Activated T-cell treated with anti-CD3 and anti-CD28 coated beads, Interleukin-2, amount 50 U/mL, for 24 hours (primary cell): ENCODE results near the gene FAM240A.

Experiments
- DNase-seq: peaks from one replicate; pipeline ENCODE4 v3.0.0-alpha.2; 2020
- H3K27ac Mint-ChIP-seq: 2 replicates; pipeline ENCODE4 v1.8.0; 2020; ENCODE audit warnings: mild to moderate bottlenecking, mixed read lengths
- H3K27me3 Mint-ChIP-seq: 2 replicates; pipeline ENCODE4 v1.8.0; 2020; ENCODE audit warnings: mixed read lengths
- H3K36me3 Mint-ChIP-seq: 2 replicates; pipeline ENCODE4 v1.8.0; 2020; ENCODE audit warnings: low read depth, mixed read lengths
- H3K4me1 Mint-ChIP-seq: 2 replicates; pipeline ENCODE4 v1.8.0; 2020; ENCODE audit warnings: low read depth, mixed read lengths
- H3K4me3 Mint-ChIP-seq: 2 replicates; pipeline ENCODE4 v1.8.0; 2020; ENCODE audit warnings: mild to moderate bottlenecking, moderate library complexity, mixed read lengths
- H3K9me3 Mint-ChIP-seq: 2 replicates; pipeline ENCODE4 v1.8.0; 2020; ENCODE audit warnings: mixed read lengths

FAM240A gene

DNA sequence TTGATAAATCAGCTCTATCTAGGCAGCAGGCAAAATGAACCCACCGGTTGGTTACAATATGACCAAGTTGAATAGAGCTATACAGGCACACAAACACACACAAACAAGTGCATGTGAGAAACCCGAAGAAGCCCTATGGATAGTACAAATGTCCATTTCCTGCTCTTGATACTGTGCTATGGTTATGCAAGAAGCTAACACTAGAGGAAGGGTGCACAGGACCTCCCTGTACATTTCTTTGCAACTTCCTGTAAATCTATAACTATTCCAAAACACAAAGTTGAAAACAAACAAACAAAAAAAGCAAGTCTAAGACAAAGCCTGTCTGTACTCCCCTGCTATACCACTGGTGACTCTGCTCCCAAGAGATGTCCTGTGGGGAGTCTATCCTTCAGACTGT is 8.2 kb upstream of the FAM240A start:
- no peak for DNase-seq
- Mint-ChIP-seq H3K27me3 (no peaks in the 10 kb centered on the region), H3K4me1 (no peaks in the 10 kb centered on the region), H3K27ac (no peak overlapping the region), H3K9me3 (no peaks in the 10 kb centered on the region), H3K36me3 (no peaks in the 10 kb centered on the region), H3K4me3 (no peak overlapping the region)

DNA sequence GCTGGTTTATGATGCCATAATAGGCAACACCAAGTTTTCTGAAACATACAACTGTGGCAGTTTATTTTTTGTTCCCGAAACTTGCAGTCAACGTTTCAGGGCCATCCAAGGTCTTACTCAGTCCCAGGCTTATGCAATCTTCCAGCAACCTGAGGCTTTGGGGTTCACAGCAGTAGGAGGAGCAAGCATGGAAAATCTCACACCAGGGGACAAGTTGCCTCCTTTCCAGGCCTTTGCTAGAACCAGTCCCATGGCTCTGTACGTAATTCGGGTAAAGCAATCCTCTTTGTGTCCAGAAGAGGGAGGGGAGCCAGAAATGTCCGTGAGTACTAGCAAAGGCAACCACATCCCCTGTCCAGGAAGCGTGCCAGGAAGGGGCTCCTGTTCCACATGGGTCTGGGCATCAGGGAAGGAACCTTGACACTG is 4.7 kb upstream of the FAM240A start:
- Mint-ChIP-seq H3K9me3 (no peaks in the 10 kb centered on the region), H3K4me3 (no peak overlapping the region), H3K27ac (no peak overlapping the region), H3K36me3 (no peaks in the 10 kb centered on the region), H3K4me1 (no peaks in the 10 kb centered on the region), H3K27me3 (peaks cover 6% of the 10 kb centered on the region)
- DNase-seq = no peak

DNA sequence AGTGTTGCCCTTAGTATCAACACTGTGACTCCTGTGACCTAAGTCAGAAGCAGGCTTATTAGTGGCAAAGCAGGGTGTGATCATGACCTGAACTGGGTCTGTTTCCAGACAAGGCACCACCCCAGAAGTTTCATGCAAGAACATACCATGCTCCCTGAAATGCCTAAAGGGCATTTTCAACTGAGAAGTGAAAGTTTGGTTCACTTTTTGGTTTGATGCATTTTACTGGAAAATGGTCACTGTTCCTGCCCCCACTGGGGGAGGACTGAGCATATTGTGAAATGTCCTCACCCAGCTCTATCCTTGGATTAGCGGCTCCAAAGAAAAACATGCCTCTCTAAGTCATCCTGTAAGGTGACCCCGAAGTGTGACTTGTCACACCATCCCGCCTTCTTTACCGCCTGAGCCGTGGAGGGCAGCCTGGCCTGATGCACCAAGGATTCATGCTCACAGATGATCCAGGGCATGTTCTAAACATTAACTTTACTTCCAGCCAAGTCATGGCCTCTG is 3.1 kb upstream of the FAM240A start:
- Mint-ChIP-seq H3K27me3 (peaks cover 8% of the 10 kb centered on the region), H3K9me3 (no peaks in the 10 kb centered on the region), H3K4me1 (no peaks in the 10 kb centered on the region), H3K4me3 (no peak overlapping the region), H3K36me3 (no peaks in the 10 kb centered on the region), H3K27ac (no peak overlapping the region)
- no peak for DNase-seq

DNA sequence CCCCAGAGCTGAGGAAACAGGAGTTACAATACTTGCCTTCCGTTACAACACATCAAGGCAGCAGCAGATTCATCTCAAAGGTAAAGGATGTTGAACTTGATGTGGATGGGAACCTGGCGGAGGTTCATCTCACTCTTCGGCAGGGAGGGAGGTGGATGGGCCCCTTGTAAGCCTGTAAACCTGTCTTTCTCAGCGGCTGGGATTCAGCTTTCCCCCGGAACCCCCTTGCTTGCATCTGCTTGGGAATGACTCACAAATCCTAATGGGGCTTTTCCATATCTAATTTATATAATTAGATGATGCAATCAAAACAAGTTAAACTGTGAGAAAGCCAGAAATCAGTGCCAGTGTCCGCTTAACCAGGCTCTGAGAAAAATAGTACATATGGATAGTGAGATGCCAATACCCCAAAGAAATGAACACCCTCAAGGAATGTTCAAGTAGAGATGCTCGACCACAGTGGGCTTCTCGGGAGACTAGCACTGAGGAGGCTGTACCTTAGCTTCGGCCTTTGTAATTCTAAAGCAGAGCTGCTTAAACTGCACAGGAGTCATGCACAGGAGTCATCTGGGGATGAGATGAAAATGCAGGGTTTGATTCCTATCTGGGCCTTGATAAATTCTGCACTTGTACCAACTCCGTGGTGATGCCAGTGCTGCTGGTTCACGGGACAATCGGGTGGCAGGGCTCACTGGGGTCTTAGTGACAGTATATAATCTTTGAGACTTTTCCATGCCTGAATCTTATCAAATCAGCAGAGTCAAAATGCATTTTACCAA is 2.2 kb upstream of the FAM240A start:
- Mint-ChIP-seq H3K9me3 (no peaks in the 10 kb centered on the region), H3K27ac (no peak overlapping the region), H3K4me1 (no peaks in the 10 kb centered on the region), H3K27me3 (peaks cover 9% of the 10 kb centered on the region), H3K36me3 (no peaks in the 10 kb centered on the region), H3K4me3 (no peak overlapping the region)
- no peak for DNase-seq

DNA sequence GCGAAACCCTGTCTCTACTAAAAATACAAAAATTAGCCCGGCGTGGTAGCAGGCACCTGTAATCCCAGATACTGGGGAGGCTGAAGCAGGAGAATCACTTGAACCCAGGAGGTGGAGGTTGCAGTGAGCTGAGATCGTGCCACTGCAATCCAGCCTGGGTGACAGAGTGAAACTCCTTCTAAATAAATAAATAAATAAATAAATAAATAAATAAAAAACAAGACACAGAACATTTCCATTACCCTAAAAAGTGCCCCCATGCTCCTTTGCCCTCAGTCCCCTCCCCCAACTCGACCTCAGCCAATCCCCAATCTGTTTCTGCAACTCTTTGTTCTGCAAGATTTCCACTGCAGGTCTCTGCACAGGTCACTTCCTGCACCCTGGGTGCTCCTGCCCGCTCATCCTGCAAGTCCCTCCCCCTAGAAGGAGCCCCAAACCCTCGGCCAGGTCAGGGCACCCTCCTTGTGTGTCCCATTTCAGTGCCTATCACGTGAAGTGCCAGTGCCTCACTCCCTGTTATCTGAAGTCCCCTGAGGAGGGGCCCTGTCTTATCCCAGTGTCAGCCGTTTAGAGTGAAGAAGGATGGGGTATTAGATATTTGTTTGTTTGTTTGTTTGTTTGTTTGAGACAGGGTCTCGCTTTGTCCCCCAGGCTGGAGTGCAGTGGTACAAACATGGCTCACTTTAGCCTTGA is 1.1 kb downstream of the FAM240A start:
- no peaks in the 10 kb centered on the region for H3K36me3 Mint-ChIP-seq
- DNase-seq = no peak
- H3K4me1 Mint-ChIP-seq = no peaks in the 10 kb centered on the region
- H3K9me3 Mint-ChIP-seq = no peaks in the 10 kb centered on the region
- peaks cover 21% of the 10 kb centered on the region for H3K27me3 Mint-ChIP-seq
- no peak overlapping the region for H3K4me3 Mint-ChIP-seq
- no peak overlapping the region for H3K27ac Mint-ChIP-seq

DNA sequence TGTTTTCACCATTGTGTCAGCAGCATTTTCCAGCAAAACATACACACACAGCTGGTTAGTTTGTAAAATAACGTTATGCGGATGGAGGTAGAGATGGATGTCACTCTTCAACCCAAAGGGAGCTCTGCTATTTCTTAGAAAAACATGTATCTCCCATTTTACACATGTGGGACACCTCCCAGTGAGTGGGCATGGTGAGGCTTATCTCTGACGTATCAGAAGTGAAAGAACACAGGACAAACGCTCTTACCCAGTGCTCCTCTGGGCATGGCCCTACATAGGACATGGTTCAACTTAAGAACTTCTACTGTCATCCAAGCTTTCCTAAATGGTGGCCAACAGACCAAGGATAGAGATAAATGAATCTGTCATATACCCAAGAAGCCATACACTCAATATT is 2.1 kb downstream of the FAM240A start:
- no peaks in the 10 kb centered on the region for H3K4me1 Mint-ChIP-seq
- H3K4me3 Mint-ChIP-seq = no peak overlapping the region
- H3K9me3 Mint-ChIP-seq = no peaks in the 10 kb centered on the region
- H3K27me3 Mint-ChIP-seq = peaks cover 27% of the 10 kb centered on the region
- H3K36me3 Mint-ChIP-seq = no peaks in the 10 kb centered on the region
- DNase-seq = no peak
- H3K27ac Mint-ChIP-seq = no peak overlapping the region

DNA sequence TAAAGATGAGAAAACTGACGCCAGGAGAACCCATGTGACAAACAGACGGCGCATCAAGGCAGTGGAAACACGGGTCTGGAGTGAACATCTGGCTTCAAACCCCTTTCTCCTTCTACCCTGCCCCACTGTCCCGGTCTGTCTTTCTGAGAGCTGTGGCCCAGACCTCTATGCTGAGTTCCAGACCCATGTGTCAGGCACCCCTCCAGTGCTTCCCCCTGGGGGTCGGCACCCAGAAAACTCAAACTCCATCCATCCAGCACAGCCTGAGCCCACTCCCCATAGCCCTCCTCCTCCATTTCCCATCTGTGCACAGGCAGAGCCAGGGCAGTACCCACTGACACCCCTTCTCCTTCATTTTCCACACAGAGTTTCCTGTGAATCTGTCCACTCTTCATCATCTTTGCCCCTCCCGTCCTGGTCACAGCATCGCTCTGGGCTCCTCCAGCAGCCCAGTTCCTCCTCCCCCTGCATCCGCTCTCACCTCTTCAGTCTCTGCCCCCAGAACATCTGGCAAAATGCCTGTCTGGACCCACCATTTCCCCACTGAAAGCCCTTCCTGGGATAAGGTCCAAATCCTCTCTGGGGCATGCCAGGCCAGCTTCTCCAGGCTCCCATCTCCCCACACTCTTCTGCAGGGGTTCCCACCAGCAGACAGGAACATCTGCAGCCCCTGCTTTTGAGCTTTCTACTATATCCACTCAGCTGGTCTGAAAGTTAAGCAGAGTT is 2.9 kb downstream of the FAM240A start:
- Mint-ChIP-seq H3K4me3 (no peak overlapping the region), H3K4me1 (no peaks in the 10 kb centered on the region), H3K27ac (no peak overlapping the region), H3K9me3 (no peaks in the 10 kb centered on the region), H3K36me3 (no peaks in the 10 kb centered on the region), H3K27me3 (peaks cover 30% of the 10 kb centered on the region)
- no peak for DNase-seq

DNA sequence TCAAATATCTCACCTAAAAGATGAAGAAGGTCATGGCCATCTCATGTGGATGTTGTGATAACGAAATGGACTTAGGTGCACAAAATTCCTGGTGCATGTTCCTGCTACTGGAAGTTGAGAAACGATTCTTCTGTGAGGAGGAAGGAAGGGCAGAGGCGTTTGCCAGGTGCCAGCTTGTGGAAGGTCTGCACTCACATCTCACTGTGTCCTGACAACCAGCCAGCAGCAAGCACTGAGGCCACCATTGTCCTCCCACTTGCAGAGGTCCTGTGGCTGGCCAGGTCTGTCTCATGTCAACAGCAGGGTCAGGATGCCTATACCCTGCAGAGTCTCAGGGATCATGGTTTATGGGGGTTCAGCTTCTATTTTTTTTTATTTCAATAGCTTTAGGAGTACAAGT is 3.7 kb downstream of the FAM240A start:
- Mint-ChIP-seq H3K4me1 (no peaks in the 10 kb centered on the region), H3K9me3 (no peaks in the 10 kb centered on the region), H3K4me3 (no peak overlapping the region), H3K27ac (no peak overlapping the region), H3K36me3 (no peaks in the 10 kb centered on the region), H3K27me3 (peaks cover 30% of the 10 kb centered on the region)
- DNase-seq = no peak

DNA sequence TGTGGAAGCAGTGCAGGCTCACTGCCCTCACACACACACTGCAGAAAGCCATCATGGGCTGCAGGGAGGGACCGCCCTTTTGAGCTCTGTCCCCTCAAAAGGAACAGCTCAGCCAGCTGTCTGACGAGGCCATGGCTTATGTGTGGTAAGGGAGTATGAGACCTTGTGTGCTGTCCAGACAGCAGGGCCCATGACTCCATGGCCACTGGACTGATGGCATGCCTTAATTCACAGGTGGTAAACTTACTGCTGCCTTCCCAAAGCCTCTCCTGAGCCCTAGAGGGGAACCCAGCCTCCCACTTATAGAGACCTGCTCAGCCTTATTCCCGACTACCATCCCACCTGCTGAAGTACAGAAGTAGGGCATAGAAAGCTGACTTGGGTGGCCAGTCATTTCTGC is 5.6 kb downstream of the FAM240A start:
- Mint-ChIP-seq H3K27ac (no peak overlapping the region), H3K4me1 (no peaks in the 10 kb centered on the region), H3K27me3 (peaks cover 21% of the 10 kb centered on the region), H3K4me3 (no peak overlapping the region), H3K9me3 (no peaks in the 10 kb centered on the region), H3K36me3 (no peaks in the 10 kb centered on the region)
- DNase-seq = no peak

DNA sequence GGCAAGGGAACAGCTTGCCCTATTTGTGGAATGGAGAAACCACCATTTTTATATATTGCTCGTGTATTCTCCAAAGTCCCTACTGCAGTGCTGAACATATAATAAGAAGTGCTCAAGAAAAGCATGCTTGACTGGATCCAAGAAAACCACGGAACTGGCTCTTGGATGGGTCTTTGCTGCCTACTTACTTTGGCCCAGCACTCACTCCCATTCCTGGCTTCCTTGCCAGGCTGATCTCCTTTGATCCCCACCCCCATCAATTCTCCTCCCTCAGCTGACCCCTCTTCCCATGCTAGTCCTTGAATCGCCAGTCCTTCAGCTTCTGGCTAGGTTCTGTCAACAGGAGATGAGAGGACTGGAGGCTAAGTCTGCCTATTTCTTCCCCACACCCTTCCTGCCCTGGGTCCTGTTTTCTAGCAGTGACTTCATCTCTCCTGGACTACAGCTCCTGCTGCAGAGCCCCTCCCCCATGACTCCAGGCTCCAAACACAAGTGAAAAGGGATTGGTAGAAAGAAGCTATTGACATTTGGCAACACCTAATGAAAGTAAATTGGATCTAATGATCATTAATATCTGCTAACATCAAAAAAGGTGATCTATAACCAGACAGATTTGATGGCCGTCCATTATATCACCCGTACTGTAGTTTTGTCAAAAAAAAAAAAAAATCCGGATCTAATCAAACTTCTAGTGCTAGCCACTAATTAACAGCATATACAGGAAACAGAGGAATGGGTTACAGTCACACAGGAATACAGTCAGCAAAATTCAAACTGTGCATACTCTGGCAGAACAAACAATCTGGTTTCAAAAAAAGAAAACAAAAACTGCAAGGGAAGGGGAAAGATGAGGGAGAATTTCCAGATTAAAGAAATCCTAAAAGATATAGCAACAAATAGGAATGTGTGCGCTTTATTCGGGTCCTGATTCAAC is 7.8 kb downstream of the FAM240A start:
- DNase-seq = no peak
- Mint-ChIP-seq H3K27ac (no peak overlapping the region), H3K4me1 (no peaks in the 10 kb centered on the region), H3K4me3 (no peak overlapping the region), H3K36me3 (no peaks in the 10 kb centered on the region), H3K9me3 (no peaks in the 10 kb centered on the region), H3K27me3 (peaks cover 26% of the 10 kb centered on the region)

DNA sequence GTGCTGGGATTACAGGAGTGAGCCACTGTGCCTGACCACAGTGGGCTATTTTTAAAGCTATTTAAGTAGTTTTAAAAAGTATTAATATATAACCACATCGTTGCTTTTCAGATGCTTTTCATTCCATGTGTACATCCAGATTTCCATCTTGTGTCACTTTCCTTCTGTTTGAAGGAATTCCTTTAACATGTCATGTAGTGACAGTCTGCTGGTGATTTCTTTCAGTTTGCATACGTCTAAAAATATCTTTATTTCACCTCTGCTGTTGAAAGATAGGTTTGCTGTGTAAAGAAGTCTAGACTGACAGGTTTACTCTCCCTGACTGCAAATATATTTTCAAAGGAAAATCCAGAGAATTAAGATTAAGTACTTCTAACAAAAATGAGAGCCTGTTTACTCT is 12.2 kb downstream of the FAM240A start:
- no peak overlapping the region for H3K4me3 Mint-ChIP-seq

DNA sequence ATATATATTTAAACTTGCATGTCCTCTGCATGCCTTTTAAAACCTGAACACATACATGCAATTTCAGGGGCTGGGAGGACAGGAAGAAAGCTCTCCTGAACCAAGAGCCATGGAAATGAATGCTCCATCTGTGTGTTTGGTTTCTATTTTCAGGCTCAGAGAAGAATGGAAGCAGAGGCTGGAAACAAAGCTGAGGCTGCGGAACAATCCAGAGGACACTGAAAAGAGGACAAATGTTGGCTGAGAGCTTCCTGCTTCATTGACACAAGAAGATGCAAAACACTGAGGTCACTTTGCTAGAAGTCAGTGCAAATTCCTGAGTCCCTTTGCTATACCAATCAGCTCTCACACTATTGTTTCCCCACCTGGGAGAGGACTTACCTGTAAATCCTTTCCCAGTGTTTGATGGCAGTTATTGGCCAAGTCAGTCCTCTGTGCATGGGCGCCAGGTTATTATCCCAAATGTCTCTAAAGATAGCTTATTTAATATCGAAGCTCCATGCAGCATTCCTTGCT is 12.7 kb downstream of the FAM240A start:
- Mint-ChIP-seq H3K4me1 (peaks cover 10% of the 10 kb centered on the region), H3K4me3 (no peak overlapping the region), H3K36me3 (no peaks in the 10 kb centered on the region), H3K9me3 (no peaks in the 10 kb centered on the region), H3K27me3 (peaks cover 8% of the 10 kb centered on the region), H3K27ac (no peak overlapping the region)
- DNase-seq = no peak

More for the DNA sequence above, 12.2 kb downstream of the FAM240A start:
- Mint-ChIP-seq H3K27ac (no peak overlapping the region), H3K4me1 (peaks cover 6% of the 10 kb centered on the region), H3K36me3 (no peaks in the 10 kb centered on the region), H3K27me3 (peaks cover 9% of the 10 kb centered on the region), H3K9me3 (no peaks in the 10 kb centered on the region)
- no peak for DNase-seq

DNA sequence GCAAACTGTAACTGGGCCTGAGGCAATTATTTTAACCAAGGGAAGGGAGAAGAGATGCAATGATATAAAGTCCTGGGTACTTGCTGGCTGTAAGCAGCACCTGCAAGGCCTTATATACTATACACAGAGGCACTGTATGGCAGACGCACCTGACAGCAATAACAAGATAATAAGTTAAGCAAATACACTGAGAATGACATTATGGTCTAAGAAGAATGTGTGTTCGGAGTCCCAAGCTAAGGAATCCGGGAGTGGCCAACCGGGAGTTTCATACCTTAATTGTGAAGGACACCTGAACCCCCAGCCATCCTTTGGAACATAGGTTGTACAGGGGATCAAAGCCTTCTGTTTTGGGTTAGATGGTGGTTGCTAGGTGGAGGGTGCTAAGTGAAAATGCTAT is 13.7 kb downstream of the FAM240A start:
- Mint-ChIP-seq H3K27me3 (peaks cover 8% of the 10 kb centered on the region), H3K9me3 (no peaks in the 10 kb centered on the region)

DNA sequence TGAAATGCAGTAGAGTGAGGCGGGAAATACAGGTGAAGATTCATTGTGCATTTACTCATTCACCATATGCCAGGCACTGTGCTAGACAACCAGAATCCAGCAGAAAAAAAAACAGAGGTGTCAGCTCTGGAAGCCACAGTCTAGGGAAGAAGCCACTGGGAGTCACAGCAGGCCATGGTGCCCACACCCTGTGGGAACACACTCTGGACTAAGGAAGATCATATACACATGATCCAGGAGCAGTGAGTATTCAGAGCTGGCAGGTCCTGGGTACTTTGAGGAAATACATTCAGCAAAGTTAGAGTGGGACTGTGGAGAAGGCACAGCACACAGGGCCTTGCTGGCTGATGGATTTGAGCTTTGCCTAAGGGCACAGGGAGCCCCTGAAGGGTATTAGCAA is 14.8 kb downstream of the FAM240A start:
- Mint-ChIP-seq H3K9me3 (no peaks in the 10 kb centered on the region), H3K27ac (no peak overlapping the region), H3K4me1 (peaks cover 16% of the 10 kb centered on the region), H3K4me3 (no peak overlapping the region), H3K36me3 (no peaks in the 10 kb centered on the region), H3K27me3 (peaks cover 8% of the 10 kb centered on the region)
- DNase-seq = no peak

More for the DNA sequence above, 13.7 kb downstream of the FAM240A start:
- no peaks in the 10 kb centered on the region for H3K36me3 Mint-ChIP-seq
- H3K4me1 Mint-ChIP-seq = peaks cover 16% of the 10 kb centered on the region
- DNase-seq = no peak
- H3K4me3 Mint-ChIP-seq = no peak overlapping the region
- no peak overlapping the region for H3K27ac Mint-ChIP-seq
